Suprapubic skin (tissue), 4 donors: Measurements from ENCODE around the gene CLNK. TPM values are rescaled to one million over a fixed set of nuclear protein-coding genes. Genes with fewer than 3 reads are reported as not detected.

Source experiments
- DNase-seq, 2 donors: peaks; one replicate each; pipeline ENCODE4 v3.0.0-alpha.2; 2019; ENCODE audit warnings: low spot score in 2 of 2
- H3K27ac ChIP-seq: fragments of 200-600 bp; sonication (generic); one replicate; pipeline ENCODE4 v1.5.1; 2019
- H3K27me3 ChIP-seq: fragments of 200-600 bp; sonication (generic); one replicate; pipeline ENCODE4 v1.5.1; 2019
- H3K36me3 ChIP-seq: fragments of 200-600 bp; sonication (generic); one replicate; pipeline ENCODE4 v1.5.1; 2019
- H3K4me1 ChIP-seq: fragments of 200-600 bp; sonication (generic); one replicate; pipeline ENCODE4 v1.5.1; 2019
- H3K4me3 ChIP-seq: fragments of 200-600 bp; sonication (generic); one replicate; pipeline ENCODE4 v1.5.1; 2019; ENCODE audit warnings: mild to moderate bottlenecking
- H3K9me3 ChIP-seq: fragments of 200-600 bp; sonication (generic); one replicate; pipeline ENCODE4 v1.5.1; 2019
- CTCF ChIP-seq, 2 donors: fragments of 200-600 bp in 1 of 2; fragments of 450-650 bp in 1 of 2; sonication (generic) in 1 of 2; IDR thresholded peaks; one replicate each; pipeline ENCODE4 v1.5.1; 2016 to 2019; ENCODE audit warnings: antibody characterized with exemption in 2 of 2, mild to moderate bottlenecking in 1 of 2, moderate library complexity in 1 of 2
- EP300 ChIP-seq: sonication (generic); formaldehyde crosslinking; IDR thresholded peaks from one replicate; pipeline ENCODE4 v1.6.1; 2017; ENCODE audit warnings: antibody characterized with exemption
- POLR2A ChIP-seq, 2 donors: fragments of 450-650 bp; IDR thresholded peaks; one replicate each; pipeline ENCODE4 v1.6.1; 2017; ENCODE audit warnings: antibody characterized with exemption in 2 of 2, mild to moderate bottlenecking in 2 of 2, moderate library complexity in 2 of 2
- POLR2AphosphoS5 ChIP-seq, 3 donors: sonication (generic); formaldehyde crosslinking; IDR thresholded peaks; one replicate each; pipeline ENCODE4 v1.6.1; 2017; ENCODE audit warnings: antibody characterized with exemption in 3 of 3
- WGBS: methylation state at CpG from one replicate; pipeline ENCODE4 v1.1.5; 2018; 5-methylcytosine and 5-hydroxymethylcytosine counted together
- total RNA-seq, 4 donors: library from RNA; depleted of rRNA; stranded (reverse); fragments of >200 nt; gene quantifications; one replicate each; pipeline ENCODE4 v1.1.0, GENCODE V29; 2016

CLNK gene
- total RNA-seq, 4 donors from 2014 or later: 0.11 to 0.64 (median 0.52) TPM; not detected in 1

- no peaks in the 10 kb centered on the region for H3K4me1 ChIP-seq
- H3K27me3 ChIP-seq: peaks cover 7% of the 10 kb centered on the region
- 29% methylated on average over 5 of the region's 5 CpGs for WGBS
- H3K36me3 ChIP-seq: no peaks in the 10 kb centered on the region
- no peak overlapping the region for H3K4me3 ChIP-seq
- no peak for DNase-seq
- TF ChIP-seq EP300: no peak
- H3K9me3 ChIP-seq: no peaks in the 10 kb centered on the region
- H3K27ac ChIP-seq: no peak overlapping the region
These were observed 20.2 kb downstream of the CLNK start for GRCh38 chr4:10664408-10664807.

DNA sequence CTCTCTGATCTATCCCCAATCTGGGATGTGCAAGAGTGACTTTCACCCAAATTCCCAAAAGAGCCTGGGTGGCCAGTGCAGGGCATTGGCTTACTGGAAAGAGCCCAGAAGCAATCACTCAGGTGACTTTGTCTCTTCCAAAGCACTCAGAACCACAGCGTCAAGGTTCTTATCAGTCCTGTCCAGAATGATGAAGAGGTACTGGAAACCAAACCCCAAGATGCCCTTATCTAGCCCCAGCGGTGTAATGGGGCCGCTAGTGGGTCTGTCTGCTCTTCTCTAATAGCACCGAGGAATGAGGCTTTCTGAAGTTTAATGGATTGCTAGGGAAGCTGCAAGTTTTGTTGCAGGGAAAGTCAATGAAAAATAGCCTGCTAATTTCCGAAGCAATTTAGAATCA, 21.6 kb downstream of the CLNK start:
- no peak for TF ChIP-seq POLR2A (IDR thresholded peaks at IDR 0.05)
- TF ChIP-seq POLR2AphosphoS5 (IDR thresholded peaks at IDR 0.05): no peak
- TF ChIP-seq CTCF (IDR thresholded peaks at IDR 0.05): no peak
- TF ChIP-seq EP300: no peak
- 85% methylated on average over 2 of the region's 5 CpGs for WGBS
- H3K9me3 ChIP-seq: no peaks in the 10 kb centered on the region
- H3K4me1 ChIP-seq: no peaks in the 10 kb centered on the region
- H3K27me3 ChIP-seq: no peaks in the 10 kb centered on the region
- no peak for DNase-seq
- no peaks in the 10 kb centered on the region for H3K36me3 ChIP-seq
- H3K4me3 ChIP-seq: no peak overlapping the region
- H3K27ac ChIP-seq: no peak overlapping the region

- Histone ChIP-seq H3K9me3 (no peaks in the 10 kb centered on the region), H3K4me3 (no peak overlapping the region), H3K36me3 (no peaks in the 10 kb centered on the region), H3K4me1 (peaks cover 12% of the 10 kb centered on the region), H3K27ac (no peak overlapping the region), H3K27me3 (no peaks in the 10 kb centered on the region)
- WGBS: 78% methylated on average over 3 of the region's 3 CpGs
- DNase-seq: no peak
- TF ChIP-seq POLR2A (IDR thresholded peaks at IDR 0.05) (no peak), CTCF (IDR thresholded peaks at IDR 0.05) (no peak), POLR2AphosphoS5 (IDR thresholded peaks at IDR 0.05) (no peak), EP300 (no peak)
These were observed 23.5 kb downstream of the CLNK start for GRCh38 chr4:10661047-10661446.

GRCh38 chr4:10659251-10659650, 25.3 kb downstream of the CLNK start:
- H3K9me3 ChIP-seq: no peaks in the 10 kb centered on the region

DNA sequence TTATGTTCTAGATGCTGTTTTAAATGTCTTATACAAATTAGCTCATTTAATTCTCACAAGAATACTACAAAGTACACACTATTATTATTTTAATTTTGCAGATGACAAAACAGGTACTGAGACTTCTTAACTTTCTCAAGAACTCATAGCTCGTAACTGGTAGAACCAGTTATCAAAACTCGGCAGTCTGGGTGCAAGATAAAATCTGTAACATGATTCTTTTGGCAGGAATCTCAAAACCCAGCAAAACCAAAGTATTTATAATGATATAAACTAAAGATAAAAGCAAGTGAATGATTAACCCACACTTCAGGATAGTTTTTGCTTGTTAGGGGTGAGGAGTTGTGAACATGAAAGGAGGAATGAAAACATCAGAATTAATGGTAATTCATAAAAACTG, 27.6 kb downstream of the CLNK start:
- no peaks in the 10 kb centered on the region for H3K27me3 ChIP-seq
- H3K4me3 ChIP-seq: no peak overlapping the region
- DNase-seq: no peak
- no peaks in the 10 kb centered on the region for H3K36me3 ChIP-seq
- 42% methylated on average over 2 of the region's 2 CpGs for WGBS
- no peak for TF ChIP-seq POLR2AphosphoS5 (IDR thresholded peaks at IDR 0.05)
- no peak for TF ChIP-seq EP300
- no peak for TF ChIP-seq POLR2A (IDR thresholded peaks at IDR 0.05)
- TF ChIP-seq CTCF (IDR thresholded peaks at IDR 0.05): no peak
- no peaks in the 10 kb centered on the region for H3K9me3 ChIP-seq
- H3K4me1 ChIP-seq: peaks cover 12% of the 10 kb centered on the region
- H3K27ac ChIP-seq: no peak overlapping the region

More at GRCh38 chr4:10659251-10659650, 25.3 kb downstream of the CLNK start:
- no peaks in the 10 kb centered on the region for H3K27me3 ChIP-seq
- DNase-seq: no peak
- peaks cover 12% of the 10 kb centered on the region for H3K4me1 ChIP-seq
- no peak overlapping the region for H3K4me3 ChIP-seq
- no peaks in the 10 kb centered on the region for H3K36me3 ChIP-seq
- TF ChIP-seq CTCF (IDR thresholded peaks at IDR 0.05): no peak
- no peak for TF ChIP-seq EP300
- no peak for TF ChIP-seq POLR2A (IDR thresholded peaks at IDR 0.05)
- no peak for TF ChIP-seq POLR2AphosphoS5 (IDR thresholded peaks at IDR 0.05)
- no peak overlapping the region for H3K27ac ChIP-seq
- 76% methylated on average over 6 of the region's 6 CpGs for WGBS

GRCh38 chr4:10656420-10656819, 28.1 kb downstream of the CLNK start:
- Histone ChIP-seq H3K27ac (no peak overlapping the region), H3K27me3 (no peaks in the 10 kb centered on the region), H3K4me1 (peaks cover 12% of the 10 kb centered on the region), H3K9me3 (no peaks in the 10 kb centered on the region), H3K36me3 (no peaks in the 10 kb centered on the region), H3K4me3 (no peak overlapping the region)
- DNase-seq: no peak
- TF ChIP-seq POLR2A (IDR thresholded peaks at IDR 0.05): no peak
- TF ChIP-seq EP300: no peak
- no peak for TF ChIP-seq CTCF (IDR thresholded peaks at IDR 0.05)
- TF ChIP-seq POLR2AphosphoS5 (IDR thresholded peaks at IDR 0.05): no peak
- WGBS: 89% methylated on average over 3 of the region's 3 CpGs
